Skeletal muscle satellite cell (primary cell): Measurements from ENCODE around the gene OR6N1.

Experiments used
- H3K27me3 ChIP-seq: 2 replicates; pipeline ENCODE4 v1.7.0; 2013; ENCODE audit warnings: low read length; ENCODE audit not compliant: control insufficient read depth, insufficient read depth
- H3K36me3 ChIP-seq: 2 replicates; pipeline ENCODE4 v1.7.0; 2013; ENCODE audit warnings: mild to moderate bottlenecking, control low read depth, low read length; ENCODE audit not compliant: insufficient read depth
- H3K4me1 ChIP-seq: 2 replicates; pipeline ENCODE4 v1.7.0; 2013; ENCODE audit warnings: low read length; ENCODE audit not compliant: control insufficient read depth, insufficient read depth
- H3K4me2 ChIP-seq: 2 replicates; pipeline ENCODE4 v1.7.0; 2013; ENCODE audit warnings: mild to moderate bottlenecking, low read length
- H3K4me3 ChIP-seq: 2 replicates; pipeline ENCODE4 v1.7.0; 2013; ENCODE audit warnings: low read length
- H3K9ac ChIP-seq: 2 replicates; pipeline ENCODE4 v1.7.0; 2013; ENCODE audit warnings: mild to moderate bottlenecking, low read depth, low read length, moderate library complexity
- H3K9me3 ChIP-seq: replicated peaks from 2 replicates; pipeline ENCODE4 v1.7.0; 2013; ENCODE audit warnings: mild to moderate bottlenecking, control low read depth, low read length

Gene OR6N1

GRCh38 chr1:158806916-158807536 lies 35.0 kb upstream of the OR6N1 start:
- H3K27me3 ChIP-seq = no peaks in the 10 kb centered on the region
- H3K4me2 ChIP-seq = no peak overlapping the region
- H3K9ac ChIP-seq = no peak overlapping the region
- H3K36me3 ChIP-seq = no peaks in the 10 kb centered on the region
- no peaks in the 10 kb centered on the region for H3K9me3 ChIP-seq
- no peak overlapping the region for H3K4me3 ChIP-seq
- H3K4me1 ChIP-seq = no peaks in the 10 kb centered on the region

GRCh38 chr1:158803678-158804077 lies 31.7 kb upstream of the OR6N1 start:
- H3K9me3 ChIP-seq = no peaks in the 10 kb centered on the region
- no peaks in the 10 kb centered on the region for H3K4me1 ChIP-seq
- no peaks in the 10 kb centered on the region for H3K36me3 ChIP-seq
- H3K9ac ChIP-seq = no peak overlapping the region
- no peak overlapping the region for H3K4me2 ChIP-seq
- H3K4me3 ChIP-seq = no peak overlapping the region
- H3K27me3 ChIP-seq = no peaks in the 10 kb centered on the region

- Histone ChIP-seq H3K36me3 (no peaks in the 10 kb centered on the region), H3K9me3 (no peaks in the 10 kb centered on the region), H3K27me3 (no peaks in the 10 kb centered on the region), H3K4me3 (no peak overlapping the region), H3K4me1 (no peaks in the 10 kb centered on the region), H3K9ac (no peak overlapping the region), H3K4me2 (no peak overlapping the region)
These were observed 29.4 kb upstream of the OR6N1 start for GRCh38 chr1:158801396-158801795.

- Histone ChIP-seq H3K4me3 (no peak overlapping the region), H3K4me1 (no peaks in the 10 kb centered on the region), H3K4me2 (no peak overlapping the region)
These were observed 28.5 kb upstream of the OR6N1 start for GRCh38 chr1:158800526-158800925.

GRCh38 chr1:158799689-158800088 lies 27.7 kb upstream of the OR6N1 start:
- H3K4me1 ChIP-seq = no peaks in the 10 kb centered on the region
- no peaks in the 10 kb centered on the region for H3K27me3 ChIP-seq
- no peak overlapping the region for H3K4me3 ChIP-seq
- H3K4me2 ChIP-seq = no peak overlapping the region
- no peak overlapping the region for H3K9ac ChIP-seq
- no peaks in the 10 kb centered on the region for H3K36me3 ChIP-seq
- H3K9me3 ChIP-seq = no peaks in the 10 kb centered on the region

More at GRCh38 chr1:158800526-158800925, 28.5 kb upstream of the OR6N1 start:
- Histone ChIP-seq H3K27me3 (no peaks in the 10 kb centered on the region), H3K9ac (no peak overlapping the region), H3K36me3 (no peaks in the 10 kb centered on the region), H3K9me3 (no peaks in the 10 kb centered on the region)

GRCh38 chr1:158798531-158798930 lies 26.5 kb upstream of the OR6N1 start:
- Histone ChIP-seq H3K36me3 (no peaks in the 10 kb centered on the region), H3K9me3 (no peaks in the 10 kb centered on the region), H3K27me3 (no peaks in the 10 kb centered on the region), H3K4me1 (no peaks in the 10 kb centered on the region), H3K4me3 (no peak overlapping the region), H3K4me2 (no peak overlapping the region), H3K9ac (no peak overlapping the region)

- H3K9me3 ChIP-seq = no peaks in the 10 kb centered on the region
- H3K4me2 ChIP-seq = no peak overlapping the region
- H3K4me3 ChIP-seq = no peak overlapping the region
- H3K4me1 ChIP-seq = no peaks in the 10 kb centered on the region
- H3K36me3 ChIP-seq = no peaks in the 10 kb centered on the region
- H3K27me3 ChIP-seq = no peaks in the 10 kb centered on the region
- no peak overlapping the region for H3K9ac ChIP-seq
These were observed 22.3 kb upstream of the OR6N1 start for GRCh38 chr1:158794247-158794646.

- Histone ChIP-seq H3K27me3 (no peaks in the 10 kb centered on the region), H3K36me3 (no peaks in the 10 kb centered on the region), H3K4me3 (no peak overlapping the region), H3K4me2 (no peak overlapping the region), H3K4me1 (no peaks in the 10 kb centered on the region), H3K9me3 (no peaks in the 10 kb centered on the region), H3K9ac (no peak overlapping the region)
These were observed 21.6 kb upstream of the OR6N1 start for GRCh38 chr1:158793604-158794003.

GRCh38 chr1:158781104-158781503 lies 9.1 kb upstream of the OR6N1 start, which contains the start of gene OR6N2:
OR6N2 (minus strand) TSS chr1:158781204; CDS start chr1:158777635, 3,569 bp downstream.
- Histone ChIP-seq H3K4me3 (no peak within 1 kb of the TSS), H3K9ac (no peak within 1 kb of the TSS), H3K4me1 (no peaks in the 10 kb centered on the region), H3K36me3 (no peaks in the 10 kb centered on the region), H3K9me3 (no peaks in the 10 kb centered on the region), H3K27me3 (no peaks in the 10 kb centered on the region), H3K4me2 (no peak within 1 kb of the TSS)

- Histone ChIP-seq H3K36me3 (no peaks in the 10 kb centered on the region), H3K9ac (no peak within 1 kb of the TSS), H3K4me1 (no peaks in the 10 kb centered on the region), H3K9me3 (no peaks in the 10 kb centered on the region), H3K4me2 (no peak within 1 kb of the TSS), H3K4me3 (no peak within 1 kb of the TSS), H3K27me3 (no peaks in the 10 kb centered on the region)
These were observed 17.6 kb downstream of the OR6N1 start, which contains the start of gene OR6K6 for GRCh38 chr1:158754420-158754819. OR6K6 (plus strand) TSS chr1:158754720; CDS start chr1:158754888, 168 bp downstream.

GRCh38 chr1:158752155-158752712 lies 19.8 kb downstream of the OR6N1 start:
- H3K4me1 ChIP-seq = no peaks in the 10 kb centered on the region
- H3K4me2 ChIP-seq = no peak overlapping the region
- no peaks in the 10 kb centered on the region for H3K27me3 ChIP-seq
- no peak overlapping the region for H3K4me3 ChIP-seq
- no peak overlapping the region for H3K9ac ChIP-seq
- no peaks in the 10 kb centered on the region for H3K36me3 ChIP-seq
- H3K9me3 ChIP-seq = no peaks in the 10 kb centered on the region

- no peaks in the 10 kb centered on the region for H3K4me1 ChIP-seq
- no peak overlapping the region for H3K9ac ChIP-seq
- H3K4me3 ChIP-seq = no peak overlapping the region
- H3K27me3 ChIP-seq = no peaks in the 10 kb centered on the region
- no peaks in the 10 kb centered on the region for H3K9me3 ChIP-seq
- no peak overlapping the region for H3K4me2 ChIP-seq
- H3K36me3 ChIP-seq = no peaks in the 10 kb centered on the region
These were observed 36.1 kb downstream of the OR6N1 start for GRCh38 chr1:158735848-158736247.
